Astrocyte of the hippocampus (primary cell): ENCODE data around the gene GAST.
A peak's percentile ranks its signal among the peaks of the same experiment; 100 is the strongest.

Experiments used
- DNase-seq: peaks from one replicate; pipeline ENCODE4 v3.0.0; 2011; ENCODE audit warnings: low read depth, low spot score

The GAST gene

GRCh38 chr17:41707803-41708669 lies 4.1 kb upstream of the GAST start:
- DNase-seq, result no peak

GRCh38 chr17:41710472-41711090 lies 1.6 kb upstream of the GAST start:
- DNase-seq, result peak; percentile 91

GRCh38 chr17:41717408-41718286 lies 5.5 kb downstream of the GAST start:
- DNase-seq, result peak; percentile 44

GRCh38 chr17:41718287-41718645 lies 6.1 kb downstream of the GAST start:
- no peak for DNase-seq

- no peak for DNase-seq
Observed at GRCh38 chr17:41722231-41722630, 10.1 kb downstream of the GAST start.

DNA sequence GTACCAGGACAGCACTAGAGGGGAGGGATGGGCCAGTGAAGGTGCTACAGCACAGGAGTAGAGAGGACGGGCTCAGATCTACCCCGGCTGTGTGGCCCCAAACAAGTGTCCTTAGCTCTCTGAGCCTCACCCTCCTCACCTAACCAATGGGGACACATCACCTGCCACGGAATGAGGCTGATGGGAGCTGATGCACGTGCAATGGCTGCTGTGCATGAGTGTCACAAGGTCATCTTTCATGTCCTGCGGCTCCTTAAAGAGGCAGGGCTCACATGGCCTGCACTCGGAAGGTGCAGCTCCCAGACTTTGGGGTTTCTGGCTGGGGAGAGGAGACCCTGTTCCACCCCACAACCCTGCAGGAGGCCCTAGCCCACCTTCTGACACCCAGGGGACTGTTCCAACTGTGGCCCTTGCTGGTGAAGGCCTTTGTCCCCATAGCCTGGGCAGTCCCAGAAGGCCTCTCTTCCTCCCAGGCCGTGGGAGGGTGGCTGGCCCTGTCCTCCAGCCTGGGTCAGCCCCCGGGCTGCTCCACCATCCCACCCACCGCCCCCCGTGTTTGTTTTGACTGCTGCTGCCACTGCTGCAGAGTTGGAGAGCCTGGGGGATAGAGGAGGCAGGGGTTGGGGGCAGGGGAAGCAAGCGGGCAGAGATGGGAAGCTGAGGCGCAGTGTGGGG lies 11.8 kb downstream of the GAST start:
- DNase-seq, result no peak

- no peak for DNase-seq
Observed at GRCh38 chr17:41724476-41725050, 12.4 kb downstream of the GAST start.

- DNase-seq, result no peak
Observed at GRCh38 chr17:41725134-41725533, 13.0 kb downstream of the GAST start.

DNA sequence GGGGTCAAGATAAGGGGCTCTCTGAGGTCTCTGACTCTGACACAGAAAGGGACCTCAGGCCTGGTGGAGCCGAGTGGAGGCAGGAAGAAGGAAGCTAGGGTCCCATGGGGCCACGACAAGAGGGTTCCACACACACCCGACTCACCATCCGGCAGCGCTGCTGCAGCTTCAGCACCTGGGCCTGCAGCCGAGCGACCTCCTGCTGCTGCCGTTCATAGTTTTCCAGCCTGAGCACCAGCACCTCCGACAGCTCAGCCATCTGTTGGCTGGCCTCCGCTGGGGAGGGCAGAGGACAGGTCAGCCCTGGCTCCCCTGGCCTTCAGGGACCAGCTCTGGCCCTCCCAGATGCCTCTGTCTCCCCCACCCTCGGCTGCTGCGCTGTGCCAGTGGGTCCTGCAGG lies 15.9 kb downstream of the GAST start:
- DNase-seq, result no peak

GRCh38 chr17:41730479-41730878 lies 18.3 kb downstream of the GAST start:
- DNase-seq, result no peak

DNA sequence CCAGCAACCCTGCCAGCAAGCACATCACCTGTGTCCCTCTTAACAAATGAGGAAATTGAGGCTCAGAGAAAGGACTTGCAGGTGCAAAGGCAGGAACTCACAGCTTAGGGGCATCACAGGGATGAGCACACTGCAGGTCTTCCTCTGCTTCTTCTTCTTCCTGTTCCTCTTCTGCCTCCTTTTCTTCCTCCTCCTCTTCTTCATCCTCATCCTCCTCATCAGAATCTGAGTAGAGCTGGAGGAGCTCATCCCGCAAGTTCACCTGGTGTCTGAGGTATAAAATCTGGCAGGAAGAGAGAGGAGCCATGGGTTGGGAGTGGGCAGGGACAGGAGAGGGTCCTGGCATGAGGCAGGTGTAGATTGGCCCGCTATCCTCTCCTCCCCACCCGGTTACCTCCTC lies 19.7 kb downstream of the GAST start:
- DNase-seq, result no peak

GRCh38 chr17:41733348-41734138 lies 21.4 kb downstream of the GAST start:
- no peak for DNase-seq

DNA sequence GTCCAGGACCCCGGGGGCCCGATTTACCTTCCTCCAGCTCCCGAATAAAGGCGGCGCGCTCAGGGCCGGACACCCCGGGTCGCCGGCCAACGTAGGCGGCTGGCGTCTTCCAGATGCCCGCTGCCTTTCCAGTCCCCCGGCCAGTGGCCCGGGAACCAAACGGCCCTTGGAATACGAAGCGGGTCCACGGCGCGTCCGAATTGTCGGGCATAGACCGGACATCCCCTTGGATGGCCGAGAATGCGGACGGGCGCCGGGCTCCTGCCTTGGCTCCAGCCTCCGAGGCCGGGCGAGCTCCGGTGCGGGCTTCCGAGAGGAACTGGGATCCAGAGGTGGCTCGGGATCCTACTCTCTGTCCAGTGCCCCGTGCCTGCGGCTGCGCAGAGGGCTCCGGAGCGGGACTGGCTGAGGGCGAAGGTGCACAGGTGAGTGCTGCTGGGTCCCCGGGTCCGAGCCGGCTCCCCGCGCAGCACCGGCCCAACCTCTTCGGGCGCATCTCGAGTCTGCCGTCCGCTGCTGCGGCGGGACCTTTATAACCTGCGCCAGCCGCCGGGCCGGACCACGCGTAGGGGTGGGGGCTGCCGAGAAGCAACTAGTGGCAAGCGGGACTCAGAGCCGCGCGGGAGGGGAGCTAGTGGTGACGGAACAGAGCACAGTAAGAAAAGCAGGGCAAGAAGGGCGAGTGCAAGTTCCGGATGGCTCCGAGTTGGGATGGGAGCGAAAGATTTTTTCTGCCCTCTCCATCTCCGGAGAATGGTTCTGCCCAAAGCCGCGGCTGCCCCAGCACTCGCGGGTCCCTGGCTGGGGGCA lies 22.2 kb downstream of the GAST start, which contains the start of gene HAP1:
HAP1 (minus strand) TSS at position 505 of the 810 bp plus-strand sequence; CDS start at position 496, 9 bp downstream.
- peak; percentile 65 for DNase-seq

GRCh38 chr17:41734949-41735313 lies 22.8 kb downstream of the GAST start:
- DNase-seq, result no peak

- DNase-seq, result no peak
Observed at GRCh38 chr17:41735744-41736143, 23.6 kb downstream of the GAST start.

DNA sequence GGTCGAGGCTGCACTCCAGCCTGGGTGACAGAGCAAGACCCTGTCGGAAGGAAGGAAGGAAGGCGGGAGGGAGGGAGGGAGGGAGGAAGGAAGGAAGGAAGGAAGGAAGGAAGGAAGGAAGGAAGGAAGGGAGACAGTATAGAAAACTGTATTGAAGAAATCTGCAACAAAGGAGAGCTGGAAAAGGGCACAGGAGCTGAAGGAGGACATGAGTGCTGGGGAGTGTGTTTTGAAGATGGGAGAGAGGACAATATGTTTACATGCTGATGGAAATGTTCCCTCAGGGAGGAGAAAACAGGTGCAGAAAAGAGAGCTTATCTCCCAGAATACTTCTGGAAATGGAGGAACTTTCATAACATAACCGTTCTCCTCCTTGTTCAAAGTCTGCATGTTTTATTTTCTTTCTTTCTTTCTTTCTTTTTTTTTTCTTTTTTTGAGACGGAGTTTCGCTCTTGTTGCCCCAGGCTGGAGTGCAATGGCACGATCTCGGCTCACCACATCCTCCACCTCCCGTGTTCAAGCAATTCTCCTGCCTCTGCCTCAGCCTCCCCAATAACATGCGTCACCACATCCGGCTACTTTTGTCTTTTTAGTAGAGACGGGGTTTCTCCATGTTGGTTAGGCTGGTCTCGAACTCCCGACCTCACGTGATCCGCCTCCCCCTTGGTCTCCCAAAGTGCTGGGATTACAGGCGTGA lies 25.0 kb downstream of the GAST start:
- DNase-seq, result no peak

DNA sequence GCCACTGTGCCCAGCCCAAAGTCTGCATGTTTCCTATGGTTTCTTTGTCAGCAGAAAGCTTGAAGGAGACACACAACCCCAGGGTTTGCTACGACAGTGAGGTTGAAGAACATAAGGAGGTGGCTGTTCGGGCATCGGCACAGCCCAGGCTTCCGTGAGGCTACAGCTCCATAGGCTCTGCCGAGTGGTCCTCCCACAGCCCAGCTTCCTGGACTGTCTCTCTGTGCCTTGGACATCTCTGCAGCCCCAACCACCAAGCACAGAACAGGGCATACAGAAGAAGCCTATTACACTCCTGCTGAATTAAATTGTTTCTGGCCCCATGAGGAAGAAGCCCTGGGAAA lies 25.5 kb downstream of the GAST start:
- DNase-seq, result no peak

DNA sequence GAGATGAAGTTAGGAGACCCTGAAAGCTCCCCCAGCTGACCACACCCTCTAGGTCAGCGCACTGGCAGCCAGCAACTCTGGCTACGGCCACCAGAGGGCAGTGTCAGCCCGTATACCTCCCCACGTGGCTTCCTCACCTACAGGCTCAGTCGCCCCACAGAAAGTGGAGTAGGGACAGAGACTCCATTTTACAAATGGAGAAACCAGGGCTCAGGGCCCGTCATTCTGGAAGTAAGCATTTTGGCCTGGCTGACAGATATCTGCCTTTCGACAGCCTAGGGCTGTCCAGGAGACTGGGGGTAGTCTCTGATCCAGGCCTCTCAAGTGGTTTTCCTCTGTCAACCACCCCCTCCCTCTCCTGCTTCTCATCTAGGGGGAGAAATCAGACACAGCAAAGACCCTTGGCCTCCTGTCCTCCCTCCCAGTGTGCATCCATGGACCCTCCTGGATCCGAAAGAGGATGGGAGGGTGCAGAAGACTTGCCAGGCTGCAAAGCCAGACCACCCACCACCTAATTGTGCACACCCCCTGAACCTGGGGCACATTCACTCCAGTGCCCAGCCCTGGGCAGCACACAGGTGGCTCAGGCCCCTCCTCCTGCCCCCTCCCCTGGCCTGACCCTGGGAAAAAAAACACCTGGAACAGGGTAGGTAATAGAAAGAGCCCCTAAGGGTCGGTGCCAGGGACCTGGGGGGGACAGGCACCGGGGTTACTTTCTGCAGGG lies 26.1 kb downstream of the GAST start:
- peak; percentile 91 for DNase-seq

- DNase-seq, result no peak
Observed at GRCh38 chr17:41738801-41739112, 26.6 kb downstream of the GAST start.
